GM19395 (cell line): ENCODE measurements around the gene NADK.

Experiments
- ATAC-seq: cut with Tn5 transposase; IDR thresholded peaks from one replicate; pipeline ENCODE4 v1.9.1; 2021; ENCODE audit warnings: mild to moderate bottlenecking, moderate library complexity; ENCODE audit not compliant: unreplicated experiment

The NADK gene

GRCh38 chr1:1768249-1768992 is 9.8 kb downstream of the NADK start:
- ATAC-seq, result no peak

GRCh38 chr1:1764876-1765470 is 13.3 kb downstream of the NADK start:
- no peak for ATAC-seq

GRCh38 chr1:1763657-1764621 is 14.3 kb downstream of the NADK start:
- ATAC-seq, result no peak

GRCh38 chr1:1761504-1762376 is 16.5 kb downstream of the NADK start:
- no peak for ATAC-seq

GRCh38 chr1:1760715-1761114 is 17.6 kb downstream of the NADK start:
- ATAC-seq, result no peak

GRCh38 chr1:1760345-1760650 is 18.0 kb downstream of the NADK start:
- ATAC-seq, result no peak

- ATAC-seq, result no peak
Measured at GRCh38 chr1:1759456-1760344, 18.6 kb downstream of the NADK start.

GRCh38 chr1:1758692-1759455 is 19.4 kb downstream of the NADK start:
- ATAC-seq, result no peak

- no peak for ATAC-seq
Measured at GRCh38 chr1:1758059-1758621, 20.1 kb downstream of the NADK start.

GRCh38 chr1:1757422-1758058 is 20.7 kb downstream of the NADK start:
- ATAC-seq, result no peak

- no peak for ATAC-seq
Measured at GRCh38 chr1:1756661-1757421, 21.4 kb downstream of the NADK start.

GRCh38 chr1:1755852-1756251 is 22.4 kb downstream of the NADK start:
- no peak for ATAC-seq

- no peak for ATAC-seq
Measured at GRCh38 chr1:1755426-1755825, 22.8 kb downstream of the NADK start.

- no peak for ATAC-seq
Measured at GRCh38 chr1:1754051-1754815, 24.0 kb downstream of the NADK start.

GRCh38 chr1:1753607-1754005 is 24.7 kb downstream of the NADK start:
- no peak for ATAC-seq

- no peak for ATAC-seq
Measured at GRCh38 chr1:1752636-1753606, 25.3 kb downstream of the NADK start.
